HEK293T (cell line): ENCODE measurements around the gene LONP2.

Experiments used
- FOXA1 ChIP-seq: fragments of 450-650 bp; IDR thresholded peaks from 2 replicates; pipeline ENCODE4 v1.6.1; 2016; ENCODE audit warnings: mild to moderate bottlenecking
- SUZ12 ChIP-seq: fragments of 450-650 bp; IDR thresholded peaks from 2 replicates; pipeline ENCODE4 v1.6.1; 2016; ENCODE audit warnings: mild to moderate bottlenecking
- TARDBP ChIP-seq: fragments of 450-650 bp; IDR thresholded peaks from 2 replicates; pipeline ENCODE4 v1.6.1; 2016
- ZNF384 ChIP-seq: fragments of 450-650 bp; IDR thresholded peaks from 2 replicates; pipeline ENCODE4 v1.6.1; 2016

GRCh38 chr16:48217708-48218107 is 26.4 kb upstream of the LONP2 start:
- no peak for TF ChIP-seq FOXA1
- no peak for TF ChIP-seq TARDBP
- no peak for TF ChIP-seq SUZ12
- TF ChIP-seq ZNF384 = no peak
